ENCODE measurements around the gene DR1.

The DR1 gene

DNA sequence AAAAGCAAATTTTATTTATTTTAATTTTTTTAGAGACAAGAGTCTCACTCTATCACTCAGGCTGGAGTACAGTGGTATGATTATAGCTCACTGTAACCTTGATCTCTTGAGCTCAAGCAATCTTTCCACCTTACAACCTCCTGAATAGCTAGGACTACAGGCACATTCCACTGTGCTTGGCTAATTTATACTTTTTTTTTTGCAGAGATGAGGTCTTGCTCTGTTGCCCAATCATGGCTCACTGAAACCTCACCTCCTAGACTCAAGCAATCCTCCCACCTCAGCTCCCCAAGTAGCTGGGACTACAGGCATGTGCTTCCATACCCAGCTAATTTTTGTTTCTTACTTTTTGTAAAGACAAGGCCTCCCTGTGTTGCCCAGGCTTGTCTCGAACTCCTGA lies 49.5 kb downstream of the DR1 start:
- Histone ChIP-seq H3K27me3 (ENCODE audit: insufficient read depth, low read length) (no peaks in the 10 kb centered on the region), H3K4me1 (ENCODE audit: insufficient read depth, low read length) (no peaks in the 10 kb centered on the region), H3K9me3 (ENCODE audit: insufficient read depth, low read depth, low read length) (peaks cover 7% of the 10 kb centered on the region; the same call in 1 of the 2 replicates), H3K4me3 (ENCODE audit: low read length) (no peak overlapping the region), H3K36me3 (ENCODE audit: insufficient read depth, low read depth, low read length) (no peaks in the 10 kb centered on the region), H3K9ac (ENCODE audit: low read depth, low read length) (no peak overlapping the region), H3K27ac (ENCODE audit: low read length) (no peak overlapping the region)

DNA sequence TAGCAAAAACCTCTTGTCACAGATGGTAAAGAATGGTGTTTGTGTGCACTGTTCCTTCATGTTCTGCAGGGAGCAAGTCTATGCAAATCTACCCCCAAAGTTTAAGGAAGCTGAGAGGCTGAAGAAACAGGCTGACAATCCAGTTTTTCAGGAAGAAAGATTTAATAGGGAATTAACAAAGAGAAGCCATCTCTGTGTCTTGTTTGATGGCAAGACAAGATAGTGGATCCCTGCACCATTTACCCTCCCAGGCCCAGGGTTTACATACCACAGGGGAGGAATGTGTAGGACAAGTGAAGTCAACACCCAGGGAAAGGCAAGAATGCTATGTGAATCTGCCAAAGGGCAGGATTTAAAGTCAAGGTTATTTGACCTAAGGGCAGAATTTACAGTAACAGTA lies 54.1 kb downstream of the DR1 start:
- no peaks in the 10 kb centered on the region for H3K4me1 ChIP-seq (ENCODE audit: insufficient read depth, low read length)
- no peaks in the 10 kb centered on the region for H3K27me3 ChIP-seq (ENCODE audit: insufficient read depth, low read length)
- H3K9me3 ChIP-seq (ENCODE audit: insufficient read depth, low read depth, low read length) = peaks cover 7% of the 10 kb centered on the region; the same call in 1 of the 2 replicates
- H3K27ac ChIP-seq (ENCODE audit: low read length) = no peak overlapping the region
- H3K4me3 ChIP-seq (ENCODE audit: low read length) = no peak overlapping the region
- no peak overlapping the region for H3K9ac ChIP-seq (ENCODE audit: low read depth, low read length)
- no peaks in the 10 kb centered on the region for H3K36me3 ChIP-seq (ENCODE audit: insufficient read depth, low read depth, low read length)

- Histone ChIP-seq H3K27me3 (ENCODE audit: insufficient read depth, low read length) (no peaks in the 10 kb centered on the region), H3K4me3 (ENCODE audit: low read length) (peak overlapping the region; percentile 25; the same call in 1 of the 2 replicates), H3K36me3 (ENCODE audit: insufficient read depth, low read depth, low read length) (peaks cover 11% of the 10 kb centered on the region; the same call in 1 of the 2 replicates), H3K4me1 (ENCODE audit: insufficient read depth, low read length) (peaks cover 15% of the 10 kb centered on the region), H3K9me3 (ENCODE audit: insufficient read depth, low read depth, low read length) (peaks cover 32% of the 10 kb centered on the region), H3K9ac (ENCODE audit: low read depth, low read length) (no peak overlapping the region), H3K27ac (ENCODE audit: low read length) (no peak overlapping the region)
These were observed 62.5 kb downstream of the DR1 start for GRCh38 chr1:93408203-93408602.

- Histone ChIP-seq H3K27ac (ENCODE audit: low read length) (no peak overlapping the region), H3K36me3 (ENCODE audit: insufficient read depth, low read depth, low read length) (peaks cover 11% of the 10 kb centered on the region; the same call in 1 of the 2 replicates), H3K4me1 (ENCODE audit: insufficient read depth, low read length) (peaks cover 20% of the 10 kb centered on the region), H3K27me3 (ENCODE audit: insufficient read depth, low read length) (no peaks in the 10 kb centered on the region), H3K9me3 (ENCODE audit: insufficient read depth, low read depth, low read length) (peaks cover 32% of the 10 kb centered on the region), H3K4me3 (ENCODE audit: low read length) (peak overlapping the region; percentile 36), H3K9ac (ENCODE audit: low read depth, low read length) (peak overlapping the region; percentile 46)
These were observed 65.3 kb downstream of the DR1 start for GRCh38 chr1:93411000-93411399.

DNA sequence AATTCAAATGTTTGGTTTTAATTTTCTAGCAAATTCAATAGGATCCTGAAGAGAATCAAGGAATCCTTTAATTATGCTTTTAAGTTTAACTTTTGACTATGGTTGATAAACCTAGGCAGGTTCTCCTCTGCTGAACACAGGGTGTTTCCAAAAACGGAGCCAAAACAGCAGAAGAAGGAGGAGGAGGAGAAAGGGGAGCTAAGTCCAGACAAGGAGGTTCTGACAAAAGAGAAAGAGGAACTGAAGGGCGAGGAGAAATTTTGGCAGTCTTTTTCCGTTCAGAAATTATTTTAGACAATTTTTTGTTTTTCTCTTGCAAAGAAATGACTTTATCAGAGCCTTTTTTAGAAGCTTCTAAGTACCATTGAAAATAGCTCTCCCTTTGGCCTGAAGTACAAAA lies 69.0 kb downstream of the DR1 start:
- peaks cover 2% of the 10 kb centered on the region for H3K9me3 ChIP-seq (ENCODE audit: insufficient read depth, low read depth, low read length)
- no peak overlapping the region for H3K27ac ChIP-seq (ENCODE audit: low read length)
- H3K36me3 ChIP-seq (ENCODE audit: insufficient read depth, low read depth, low read length) = no peaks in the 10 kb centered on the region
- H3K27me3 ChIP-seq (ENCODE audit: insufficient read depth, low read length) = no peaks in the 10 kb centered on the region
- H3K4me3 ChIP-seq (ENCODE audit: low read length) = no peak overlapping the region
- no peak overlapping the region for H3K9ac ChIP-seq (ENCODE audit: low read depth, low read length)
- peaks cover 20% of the 10 kb centered on the region for H3K4me1 ChIP-seq (ENCODE audit: insufficient read depth, low read length)

DNA sequence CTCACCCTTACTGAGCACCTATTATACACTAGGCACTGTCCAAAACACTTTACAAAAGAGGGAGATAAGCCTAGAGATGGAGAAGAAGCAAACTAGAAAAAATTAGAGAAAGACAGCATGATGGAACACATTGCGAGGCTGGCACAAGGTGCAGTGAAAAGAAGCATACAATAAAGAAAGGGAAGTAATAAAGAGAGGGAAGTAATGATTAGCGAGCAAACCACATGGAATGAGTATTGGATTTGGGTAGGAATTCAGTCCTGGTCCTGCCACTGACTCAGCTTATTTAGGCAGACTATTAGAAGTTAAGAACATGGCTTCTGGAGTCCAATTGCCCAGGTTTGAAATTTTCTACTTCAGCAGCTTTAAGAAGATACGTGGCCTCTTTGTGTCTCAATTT lies 69.6 kb downstream of the DR1 start:
- Histone ChIP-seq H3K4me1 (ENCODE audit: insufficient read depth, low read length) (peaks cover 20% of the 10 kb centered on the region), H3K9me3 (ENCODE audit: insufficient read depth, low read depth, low read length) (no peaks in the 10 kb centered on the region; the same call in 1 of the 2 replicates), H3K27ac (ENCODE audit: low read length) (no peak overlapping the region), H3K36me3 (ENCODE audit: insufficient read depth, low read depth, low read length) (no peaks in the 10 kb centered on the region), H3K4me3 (ENCODE audit: low read length) (no peak overlapping the region), H3K9ac (ENCODE audit: low read depth, low read length) (no peak overlapping the region), H3K27me3 (ENCODE audit: insufficient read depth, low read length) (no peaks in the 10 kb centered on the region)

GRCh38 chr1:93416183-93416582 lies 70.5 kb downstream of the DR1 start:
- Histone ChIP-seq H3K27ac (ENCODE audit: low read length) (no peak overlapping the region), H3K4me1 (ENCODE audit: insufficient read depth, low read length) (peaks cover 20% of the 10 kb centered on the region), H3K27me3 (ENCODE audit: insufficient read depth, low read length) (no peaks in the 10 kb centered on the region), H3K36me3 (ENCODE audit: insufficient read depth, low read depth, low read length) (no peaks in the 10 kb centered on the region), H3K9ac (ENCODE audit: low read depth, low read length) (no peak overlapping the region), H3K4me3 (ENCODE audit: low read length) (no peak overlapping the region), H3K9me3 (ENCODE audit: insufficient read depth, low read depth, low read length) (no peaks in the 10 kb centered on the region; the same call in 1 of the 2 replicates)

Data from iPS-20b (cell line).